HCT116 (cell line): ENCODE data around the gene CPNE9. TPM values are rescaled to one million over a fixed set of nuclear protein-coding genes. Genes with fewer than 3 reads are reported as not detected.

Experiments used
- ATAC-seq: fragments of 200-7000 bp; cut with Tn5 transposase; 2 replicates; pipeline ENCODE4 v1.9.1; 2020; ENCODE audit warnings: mild to moderate bottlenecking, moderate library complexity
- BruUV-seq: library from RNA; stranded (reverse); fragments of 400-500 nt; replicated peaks from 2 replicates; lab custom pipeline; 2021; lab: Mats Ljungman, UMichigan
- CTCF ChIA-PET: fragments of 300-600 bp; sonication (Branson Sonifier 250); formaldehyde crosslinking; loops from one replicate; lab custom pipeline; 2021; ENCODE audit warnings: antibody characterized with exemption; lab: Charles Lee
- POLR2A ChIA-PET: fragments of 300-600, 350-600 bp; sonication (Branson Sonifier 250); formaldehyde crosslinking; loops from one replicate; lab custom pipeline; 2021; ENCODE audit warnings: antibody characterized with exemption; lab: Charles Lee
- RAD21 ChIA-PET, 2 experiments: fragments of 300-600 bp; sonication (Branson Sonifier 250); formaldehyde crosslinking; loops; one replicate each; lab custom pipeline; 2023; ENCODE audit warnings: low total read pairs in 2 of 2; ENCODE audit not compliant: uncharacterized antibody in 2 of 2, unreplicated experiment in 2 of 2, low non-redundant PET in 1 of 2; lab: Charles Lee
- DNase-seq: peaks from one replicate; pipeline ENCODE4 v3.0.0-alpha.2; 2010; ENCODE audit warnings: low read depth, low spot score
- H2AFZ ChIP-seq: fragments of 200-600 bp; shearing (Covaris generic), sonication (generic); 2 replicates; pipeline ENCODE4 v1.6.1; 2017; ENCODE audit warnings: low read depth, mixed run types, mixed read lengths, antibody characterized with exemption, low read length; ENCODE audit not compliant: poor library complexity, severe bottlenecking
- H3K27ac ChIP-seq: 2 replicates; pipeline ENCODE4 v1.5.1; 2012; ENCODE audit warnings: low read depth, low read length
- H3K27me3 ChIP-seq: fragments of 200-600 bp; sonication (generic); 2 replicates; pipeline ENCODE4 v1.6.1; 2016; ENCODE audit warnings: mixed run types, low read length, mixed read lengths; ENCODE audit not compliant: insufficient read depth
- H3K36me3 ChIP-seq, 2 experiments: fragments of 200-500 bp in 1 of 2; fragments of 200-600 bp in 1 of 2; sonication (Bioruptor generic) in 1 of 2; sonication (generic) in 1 of 2; 2 replicates each; pipeline versions ENCODE4 v1.5.1 to v1.6.1; 2014 to 2016; ENCODE audit warnings: low read length in 2 of 2, inconsistent platforms in 1 of 2, mixed read lengths in 1 of 2, mixed run types in 1 of 2; ENCODE audit not compliant: insufficient read depth in 2 of 2, control insufficient read depth in 1 of 2
- H3K4me1 ChIP-seq, 2 experiments: fragments of 200-600 bp in 1 of 2; sonication (generic) in 1 of 2; 2 replicates each; pipeline versions ENCODE4 v1.5.1 to v1.6.1; 2012 to 2017; ENCODE audit warnings: low read length in 2 of 2, inconsistent platforms in 1 of 2, mild to moderate bottlenecking in 1 of 2, mixed read lengths in 1 of 2, mixed run types in 1 of 2, moderate library complexity in 1 of 2; ENCODE audit not compliant: insufficient read depth in 2 of 2, control insufficient read depth in 1 of 2
- H3K4me2 ChIP-seq: fragments of 200-600 bp; sonication (generic); 2 replicates; pipeline ENCODE4 v1.6.1; 2017; ENCODE audit warnings: mixed run types, low read length, mixed read lengths
- H3K4me3 ChIP-seq, 2 experiments: fragments of 200-600 bp in 1 of 2; sonication (generic) in 1 of 2; replicated peaks in 1 of 2; 2 replicates each; pipeline ENCODE4 v1.5.1; 2011 to 2016; ENCODE audit warnings: low read length in 2 of 2, control low read depth in 1 of 2, low read depth in 1 of 2, mild to moderate bottlenecking in 1 of 2, mixed read lengths in 1 of 2, mixed run types in 1 of 2
- H3K79me2 ChIP-seq: fragments of 200-600 bp; sonication (generic); 2 replicates; pipeline ENCODE4 v1.6.1; 2017; ENCODE audit warnings: mild to moderate bottlenecking, mixed run types, low read length, moderate library complexity, mixed read lengths; ENCODE audit not compliant: insufficient read depth
- H3K9ac ChIP-seq: fragments of 200-600 bp; sonication (generic); 2 replicates; pipeline ENCODE4 v1.6.1; 2016; ENCODE audit warnings: low read length, mixed read lengths
- H3K9me2 ChIP-seq: fragments of 200-600 bp; sonication (generic), shearing (Covaris generic); 2 replicates; pipeline ENCODE4 v1.6.1; 2017; ENCODE audit warnings: mixed run types, mild to moderate bottlenecking, moderate library complexity; ENCODE audit not compliant: insufficient read depth
- H3K9me3 ChIP-seq, 2 experiments: fragments of 200-500 bp in 1 of 2; fragments of 200-600 bp in 1 of 2; sonication (Bioruptor generic) in 1 of 2; sonication (generic) in 1 of 2; 2 replicates each; pipeline ENCODE4 v1.6.1; 2014 to 2017; ENCODE audit warnings: low read length in 2 of 2, mixed read lengths in 2 of 2, inconsistent platforms in 1 of 2, low read depth in 1 of 2, mild to moderate bottlenecking in 1 of 2, mixed run types in 1 of 2, moderate library complexity in 1 of 2; ENCODE audit not compliant: control insufficient read depth in 1 of 2, insufficient read depth in 1 of 2
- H4K20me1 ChIP-seq: fragments of 200-600 bp; sonication (generic), shearing (Covaris generic); 2 replicates; pipeline ENCODE4 v1.6.1; 2017; ENCODE audit warnings: mixed run types, mild to moderate bottlenecking, moderate library complexity; ENCODE audit not compliant: insufficient read depth
- CEBPB ChIP-seq: IDR thresholded peaks from 2 replicates; pipeline ENCODE4 v1.6.1; 2012; ENCODE audit warnings: low read depth
- CTCF ChIP-seq, 3 experiments: fragments of 200-600 bp in 1 of 3; sonication (generic) in 1 of 3; IDR thresholded peaks in 2 of 3; conservative IDR thresholded peaks in 1 of 3; 2 replicates each; pipeline ENCODE4 v1.5.1; 2012 to 2017; ENCODE audit warnings: low read depth in 2 of 3, low read length in 2 of 3, antibody characterized with exemption in 1 of 3, borderline replicate concordance in 1 of 3, control low read depth in 1 of 3, mild to moderate bottlenecking in 1 of 3, mixed read lengths in 1 of 3, mixed run types in 1 of 3, moderate library complexity in 1 of 3; ENCODE audit not compliant: insufficient read depth in 1 of 3
- EGR1 ChIP-seq: IDR thresholded peaks from 2 replicates; pipeline ENCODE4 v1.6.1; 2012; ENCODE audit warnings: low read depth
- RAD21 ChIP-seq: IDR thresholded peaks from 2 replicates; pipeline ENCODE4 v1.6.1; 2012; ENCODE audit warnings: low read depth, mild to moderate bottlenecking
- REST ChIP-seq: IDR thresholded peaks from 2 replicates; pipeline ENCODE4 v1.6.1; 2012; ENCODE audit warnings: low read depth
- SP1 ChIP-seq: IDR thresholded peaks from 2 replicates; pipeline ENCODE4 v1.6.1; 2012; ENCODE audit warnings: low read depth
- TCF7L2 ChIP-seq: IDR thresholded peaks from 2 replicates; pipeline ENCODE4 v1.7.0; 2011; ENCODE audit warnings: borderline replicate concordance, inconsistent platforms; ENCODE audit not compliant: insufficient read depth, insufficient read length; ENCODE audit errors: extremely low read depth
- YY1 ChIP-seq: IDR thresholded peaks from 2 replicates; pipeline ENCODE4 v1.6.1; 2011; ENCODE audit warnings: low read length, low read depth, moderate library complexity, mild to moderate bottlenecking; ENCODE audit not compliant: insufficient replicate concordance; ENCODE audit errors: extremely low read depth
- ZFX ChIP-seq: fragments of 450-650 bp; IDR thresholded peaks from 2 replicates; pipeline ENCODE4 v1.6.1; 2017
- intact Hi-C: fragments of 100-400 bp; cut with micrococcal nuclease; formaldehyde crosslinking; loops from 2 replicates; pipeline ENCODE4 v1.10.0; 2022
- total RNA-seq: library from RNA; stranded (reverse); gene quantifications from one replicate; pipeline ENCODE4 v1.2.1, GENCODE V29; 2021; ENCODE audit not compliant: unreplicated experiment
- TF ChIP-seq, protein P1 (sequence below): IDR thresholded peaks from 2 replicates; pipeline ENCODE4 v1.6.1; 2012

CPNE9 gene
- total RNA-seq, 1 experiment from 2014 or later: 0.98 TPM

DNA sequence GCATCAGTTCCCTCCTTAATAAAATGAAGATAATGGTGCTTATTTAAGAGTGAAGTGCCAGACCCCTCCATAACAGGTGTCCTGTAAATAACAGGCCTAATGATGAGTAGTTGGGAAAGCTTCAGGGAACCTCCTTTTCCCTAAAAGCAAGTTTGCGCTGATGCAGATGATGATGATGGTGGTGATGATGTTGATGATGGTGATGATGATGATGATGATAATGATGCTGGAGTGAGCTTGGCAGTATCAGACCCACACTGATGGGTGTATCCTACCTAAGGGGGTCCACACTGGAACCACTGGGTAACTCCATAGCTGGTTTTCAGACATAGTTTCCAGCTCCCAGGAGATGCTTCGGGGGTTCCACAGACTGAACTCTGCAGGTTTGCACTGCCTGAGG lies 29.9 kb upstream of the CPNE9 start:
- CTCF ChIA-PET: no interaction called here
- Histone ChIP-seq H3K4me1 (no peaks in the 10 kb centered on the region), H3K27ac (no peak overlapping the region)

More for the DNA sequence above, 29.9 kb upstream of the CPNE9 start:
- ChIA-PET RAD21 (no interaction called here), POLR2A (no interaction called here)
- intact Hi-C loops: no loop called here
- ATAC-seq: no peak
- no peaks in the 10 kb centered on the region for H3K9me2 ChIP-seq
- no peak overlapping the region for H2AFZ ChIP-seq
- H3K9ac ChIP-seq: no peak overlapping the region
- no TSS peak for BruUV-seq
- TF ChIP-seq ZFX (no peak), TCF7L2 (no peak), SP1 (no peak), EGR1 (no peak), REST (no peak), YY1 (no peak), CEBPB (no peak), CTCF (IDR thresholded peaks at IDR 0.05 in 2 of 3, conservative IDR thresholded peaks at IDR 0.05 in 1 of 3; ENCODE audit: borderline replicate concordance in 1 of 3, insufficient read depth in 1 of 3, low read depth in 2 of 3, low read length in 2 of 3) (no peak), RAD21 (no peak)
- TF ChIP-seq, protein P1, sequence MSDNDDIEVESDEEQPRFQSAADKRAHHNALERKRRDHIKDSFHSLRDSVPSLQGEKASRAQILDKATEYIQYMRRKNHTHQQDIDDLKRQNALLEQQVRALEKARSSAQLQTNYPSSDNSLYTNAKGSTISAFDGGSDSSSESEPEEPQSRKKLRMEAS: no peak
- H3K79me2 ChIP-seq: no peaks in the 10 kb centered on the region
- no peak overlapping the region for H3K4me2 ChIP-seq
- peaks cover 14 to 33% of the 10 kb centered on the region in 2 experiments; a peak in 3 of 4 replicates for H3K36me3 ChIP-seq
- H3K4me3 ChIP-seq: no peak overlapping the region
- H4K20me1 ChIP-seq: no peaks in the 10 kb centered on the region
- no peaks in the 10 kb centered on the region for H3K27me3 ChIP-seq
- no peak for DNase-seq
- no peaks in the 10 kb centered on the region for H3K9me3 ChIP-seq
